ENCODE results near the gene FRG2. TPM values are rescaled to one million over a fixed set of nuclear protein-coding genes. Genes with fewer than 3 reads are reported as not detected.
"Not testable (repeated sequence)": the region's sequence is repeated elsewhere in the genome, so short reads cannot be mapped to it uniquely, and the experiment has no call there.

The FRG2 gene
- total RNA-seq, 1 donor from 2014 or later = not detected

- DNase-seq (ENCODE audit: low read depth) = no peak
These were observed 10.4 kb downstream of the FRG2 start for GRCh38 chr4:190016369-190017289.

GRCh38 chr4:190015538-190016368 is 11.3 kb downstream of the FRG2 start:
- no peak for DNase-seq (ENCODE audit: low read depth)

- DNase-seq (ENCODE audit: low read depth) = no peak
These were observed 12.1 kb downstream of the FRG2 start for GRCh38 chr4:190014771-190015537.

- not testable (repeated sequence) for DNase-seq (ENCODE audit: low read depth)
These were observed 37.1 kb downstream of the FRG2 start for GRCh38 chr4:189989941-189990340.

DNA sequence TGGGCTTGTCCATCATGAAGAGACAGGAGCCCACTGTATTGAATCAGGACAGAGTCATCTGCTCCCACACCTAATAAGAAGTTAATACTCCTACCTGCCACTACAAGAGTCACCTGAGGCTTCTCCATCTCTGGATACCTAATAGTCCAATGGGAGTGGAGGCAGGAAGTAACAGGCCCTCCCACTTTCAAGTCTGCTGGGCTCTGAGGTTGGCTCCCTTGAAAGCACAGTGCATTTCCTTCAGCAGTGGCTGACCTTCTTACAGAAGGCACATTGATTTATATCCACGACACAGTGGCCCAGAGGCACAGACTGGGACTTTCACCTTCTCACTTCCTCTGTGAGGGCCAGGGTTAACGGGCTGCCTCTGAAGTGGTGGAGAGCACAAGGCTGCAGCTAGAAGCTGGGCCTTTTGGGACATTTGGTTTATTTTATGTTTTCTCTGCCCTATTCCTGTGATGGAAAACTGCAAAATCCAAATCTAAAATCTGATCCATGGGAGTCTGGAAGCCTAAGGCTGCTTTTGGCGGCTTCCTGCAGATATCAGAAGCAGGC is 38.1 kb downstream of the FRG2 start:
- no peak for DNase-seq (ENCODE audit: low read depth)

DNA sequence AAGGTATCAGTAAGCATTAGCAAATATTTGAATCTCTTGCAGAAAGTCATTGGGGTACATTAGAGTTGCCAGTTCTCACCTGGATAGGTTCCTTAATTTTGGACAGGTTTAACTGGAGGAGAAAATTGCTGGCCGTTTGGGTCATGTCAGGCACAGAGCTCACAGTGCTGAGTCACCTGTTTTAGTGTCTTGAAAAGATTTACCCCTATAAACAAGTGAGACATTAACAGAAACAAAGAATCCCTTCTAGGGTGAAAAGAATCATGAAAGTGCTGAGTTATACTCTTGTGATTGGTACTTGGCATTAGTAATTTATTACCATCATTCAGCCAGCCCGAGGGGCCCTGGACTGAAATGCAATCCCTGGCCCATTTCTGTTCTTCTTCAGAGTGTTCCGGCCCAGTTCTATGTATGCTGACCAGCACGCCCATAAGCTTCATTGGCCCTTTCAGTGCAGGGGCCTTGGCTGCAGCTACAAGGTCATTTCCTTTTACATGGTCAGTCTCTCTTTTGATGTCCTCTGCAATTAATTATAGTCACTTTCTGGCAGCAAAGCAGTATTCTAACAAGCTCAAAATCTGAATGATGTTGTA is 41.3 kb downstream of the FRG2 start:
- peak; percentile 64 for DNase-seq (ENCODE audit: low read depth)

GRCh38 chr4:189984661-189985060 is 42.4 kb downstream of the FRG2 start:
- DNase-seq (ENCODE audit: low read depth) = not testable (repeated sequence)

GRCh38 chr4:189983916-189984526 is 43.0 kb downstream of the FRG2 start:
- not testable (repeated sequence) for DNase-seq (ENCODE audit: low read depth)

GRCh38 chr4:189981970-189982369 is 45.1 kb downstream of the FRG2 start:
- no peak for DNase-seq (ENCODE audit: low read depth)

- not testable (repeated sequence) for DNase-seq (ENCODE audit: low read depth)
These were observed 46.8 kb downstream of the FRG2 start for GRCh38 chr4:189980292-189980691.

- no peak for DNase-seq (ENCODE audit: low read depth)
These were observed 47.6 kb downstream of the FRG2 start for GRCh38 chr4:189979196-189980047.

Other genes starting within 250 kb of the FRG2 start
- gene FRG1, start 86.4 kb downstream of the FRG2 start, total RNA-seq = 42.8 and 54.7 TPM in 2 replicates
- gene DBET, start 37.2 kb upstream of the FRG2 start, total RNA-seq = not detected in 2 replicates
- not detected in 2 replicates for gene DUX4, start 146.5 kb upstream of the FRG2 start, total RNA-seq